ENCODE measurements around the gene SGTB.

The SGTB gene, protein sequence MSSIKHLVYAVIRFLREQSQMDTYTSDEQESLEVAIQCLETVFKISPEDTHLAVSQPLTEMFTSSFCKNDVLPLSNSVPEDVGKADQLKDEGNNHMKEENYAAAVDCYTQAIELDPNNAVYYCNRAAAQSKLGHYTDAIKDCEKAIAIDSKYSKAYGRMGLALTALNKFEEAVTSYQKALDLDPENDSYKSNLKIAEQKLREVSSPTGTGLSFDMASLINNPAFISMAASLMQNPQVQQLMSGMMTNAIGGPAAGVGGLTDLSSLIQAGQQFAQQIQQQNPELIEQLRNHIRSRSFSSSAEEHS

GRCh38 chr5:65721720-65722574 is at the start of gene SGTB, which contains the start of gene NLN:
Gene SGTB (minus strand): TSS chr5:65722109. CDS start chr5:65720807, 1,302 bp downstream.
Gene NLN (plus strand): TSS chr5:65722205. CDS start chr5:65722374, 169 bp downstream.
- TF ChIP-seq ZFX (IDR thresholded peaks at IDR 0.05): peak; percentile 70
- TF ChIP-seq CTCF (conservative IDR thresholded peaks at IDR 0.05): no peak

DNA sequence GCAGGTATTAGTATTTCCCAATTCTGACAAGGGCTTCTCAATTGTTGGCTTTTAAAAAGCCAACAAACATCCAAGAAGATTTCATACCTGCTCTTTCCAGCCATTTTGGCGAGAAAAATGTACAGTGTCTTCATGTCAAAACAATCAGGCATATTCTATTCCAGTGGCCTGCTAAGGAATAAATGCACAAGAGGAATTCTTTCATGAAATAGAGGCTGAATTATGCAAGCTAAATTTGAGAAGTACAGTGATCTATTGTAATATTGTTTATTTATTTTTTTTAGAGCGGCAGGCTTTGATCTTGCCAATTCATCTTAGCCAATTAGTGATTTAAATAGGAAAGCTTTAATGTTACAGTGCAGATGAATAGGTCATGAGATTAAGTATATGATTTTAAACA is 49.4 kb upstream of the SGTB start:
- H3K27ac ChIP-seq: no peak overlapping the region
- TF ChIP-seq ZFX (IDR thresholded peaks at IDR 0.05) (no peak), CTCF (conservative IDR thresholded peaks at IDR 0.05) (no peak)

More at GRCh38 chr5:65721720-65722574, at the start of gene SGTB, which contains the start of gene NLN:
- H3K27ac ChIP-seq: peak within 1 kb of the TSS; percentile 86

GRCh38 chr5:65769539-65769938 is 47.6 kb upstream of the SGTB start:
- no peak for TF ChIP-seq CTCF (conservative IDR thresholded peaks at IDR 0.05)
- no peak for TF ChIP-seq ZFX (IDR thresholded peaks at IDR 0.05)
- no peak overlapping the region for H3K27ac ChIP-seq

DNA sequence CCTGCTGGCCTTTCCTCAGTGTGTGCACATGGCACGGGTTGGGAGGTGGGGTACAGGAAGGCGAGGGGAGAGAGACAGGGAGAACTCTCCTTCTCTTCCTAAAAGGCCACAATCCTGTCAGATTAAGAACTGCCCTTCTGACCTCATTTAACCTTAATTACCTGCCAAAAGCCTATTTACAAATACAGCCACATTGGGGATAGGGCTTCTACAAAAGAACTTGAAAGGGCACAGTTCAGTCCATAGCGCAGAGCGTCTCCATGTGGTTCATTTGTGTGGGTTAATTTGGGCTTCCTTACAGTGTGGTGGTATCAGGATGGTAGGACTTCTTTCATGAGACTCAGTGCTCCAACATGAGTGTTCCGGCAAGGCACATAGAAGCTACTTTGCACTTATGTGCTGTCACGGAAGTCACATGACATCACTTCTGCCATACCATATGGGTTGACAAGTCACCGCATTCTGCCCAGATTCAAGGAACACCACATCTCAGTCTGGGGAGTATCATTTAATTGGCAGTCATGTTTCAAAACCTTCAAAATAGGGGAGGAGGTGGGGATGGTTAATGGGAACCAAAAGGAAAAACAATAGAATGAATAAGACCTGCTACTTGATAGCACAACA is 46.9 kb upstream of the SGTB start:
- no peak overlapping the region for H3K27ac ChIP-seq
- TF ChIP-seq CTCF (conservative IDR thresholded peaks at IDR 0.05) (no peak), ZFX (IDR thresholded peaks at IDR 0.05) (no peak)

- no peak for TF ChIP-seq ZFX (IDR thresholded peaks at IDR 0.05)
- no peak for TF ChIP-seq CTCF (conservative IDR thresholded peaks at IDR 0.05)
- H3K27ac ChIP-seq: no peak overlapping the region
Observed at GRCh38 chr5:65767565-65767964, 45.7 kb upstream of the SGTB start.

DNA sequence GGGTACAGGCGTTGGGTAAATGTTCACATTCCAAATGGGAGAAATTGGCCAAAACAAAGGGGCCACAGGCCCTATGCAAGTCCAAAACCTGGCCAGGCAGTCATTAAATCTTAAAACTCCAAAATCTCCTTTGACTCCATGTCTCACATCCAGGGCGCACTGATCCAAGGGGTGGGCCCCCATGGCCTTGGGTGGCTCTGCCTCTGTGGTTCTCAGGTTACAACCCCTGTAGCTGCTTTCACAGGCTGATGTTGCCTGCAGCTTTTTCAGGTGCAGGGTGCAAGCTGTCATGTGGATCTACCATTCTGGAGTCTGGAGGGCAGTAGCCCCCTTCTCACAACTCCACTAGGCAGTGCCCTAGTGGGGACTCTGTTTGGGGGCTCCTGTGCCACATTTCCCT is 44.9 kb upstream of the SGTB start:
- TF ChIP-seq ZFX (IDR thresholded peaks at IDR 0.05): no peak
- TF ChIP-seq CTCF (conservative IDR thresholded peaks at IDR 0.05): no peak
- H3K27ac ChIP-seq: no peak overlapping the region

Measured in C4-2B (cell line).